Pancreas (tissue), 10 donors: ENCODE measurements around the gene TMEM131. TPM values are rescaled to one million over a fixed set of nuclear protein-coding genes. Genes with fewer than 3 reads are reported as not detected.

Source experiments
- ATAC-seq, 4 donors: fragments of 200-7000 bp; cut with Tn5 transposase; one replicate each; pipeline versions ENCODE4 v1.8.0 to v1.9.1; 2020; ENCODE audit warnings: mild to moderate bottlenecking in 4 of 4, moderate library complexity in 4 of 4
- DNase-seq, 6 donors: peaks; one replicate each; pipeline ENCODE4 v3.0.0-alpha.2; 2020
- FAIRE-seq: peaks from 2 replicates; lab custom pipeline; 2012; peaks lifted over from hg19 to GRCh38; lab: Jason Lieb, UNC
- H3K27ac ChIP-seq, 4 donors: fragments of 200-600 bp; sonication (generic); 1 replicate in 3 of 4; 2 replicates in 1 of 4; pipeline versions ENCODE4 v1.5.0 to v1.8.0; 2020
- H3K27me3 ChIP-seq, 4 donors: fragments of 200-600 bp; one replicate each; pipeline ENCODE4 v1.8.0; 2021
- H3K36me3 ChIP-seq, 3 donors: fragments of 200-600 bp; sonication (generic) in 1 of 3; one replicate each; pipeline versions ENCODE4 v1.5.0 to v1.8.0; 2020 to 2021
- H3K4me1 ChIP-seq, 3 donors: fragments of 200-600 bp; one replicate each; pipeline ENCODE4 v1.8.0; 2021
- H3K4me3 ChIP-seq, 4 donors: fragments of 200-600 bp; sonication (generic) in 2 of 4; one replicate each; pipeline versions ENCODE4 v1.5.0 to v1.8.0; 2020 to 2021
- H3K9me3 ChIP-seq, 4 donors: fragments of 200-600 bp; one replicate each; pipeline ENCODE4 v1.8.0; 2021
- CTCF ChIP-seq, 4 donors: fragments of 200-600 bp; sonication (generic) in 3 of 4; IDR thresholded peaks; one replicate each; pipeline versions ENCODE4 v1.5.0 to v1.8.0; 2021; ENCODE audit warnings: antibody characterized with exemption in 4 of 4
- WGBS, 2 donors: extraction: QIAGEN DNeasy Blood & Tissue Kit; methylation state at CpG; one replicate each; pipeline ENCODE4 v1.1.7; 2013; 5-methylcytosine and 5-hydroxymethylcytosine counted together
- intact Hi-C, 3 donors: fragments of 100-400 bp; cut with DNase I; formaldehyde crosslinking; loops; one replicate each; pipeline versions ENCODE4 v1.11.1 to v1.14.2; 2022
- polyA plus RNA-seq, 2 donors: library from polyadenylated mRNA; stranded (reverse); fragments of 200-250 nt; gene quantifications; one replicate each; pipeline ENCODE4 v1.2.3, GENCODE V29; 2013
- total RNA-seq, 6 donors: library from RNA; stranded (reverse); fragmentation: NEBNext Ultra II Directional in 4 of 6; extraction: Animal tissue kit (Norgen Biotek cat#: 25700) in 4 of 6; gene quantifications; one replicate each; pipeline versions ENCODE4 v1.2.1 to v1.2.4, GENCODE V29; 2021 to 2023
- donor health status: healthy with polysubstance abuse.
- donor health status: DM: no; HTN: no; CAD: no; lungs with moderate emphysema.
- donor health status: DM: no; HTN: no; CAD: no.
- donor health status: control.
- donor health status: control.
- donor health status: Bipolar disorder and iron deficiency.
- donor health status: DM: yes; HTN: yes; CAD: no.
- donor health status: DM: no; HTN: no; CAD: no.
- donor health status: DM: no; HTN: no; CAD: no.
- donor health status: DM: yes; HTN: yes; CAD: no.

Gene TMEM131
- total and polyA plus RNA-seq, 8 donors, result 8.1 to 26.5 (median 19.4) TPM

- H3K4me3 ChIP-seq, result no peak overlapping the region
- no peak for FAIRE-seq
These were observed 244.0 kb downstream of the TMEM131 start for GRCh38 chr2:97751752-97752151.

GRCh38 chr2:97750017-97750416 lies 245.7 kb downstream of the TMEM131 start:
- DNase-seq, result no peak
- Histone ChIP-seq H3K27ac (no peak overlapping the region), H3K27me3 (no peaks in the 10 kb centered on the region), H3K9me3 (no peaks in the 10 kb centered on the region), H3K4me1 (no peaks in the 10 kb centered on the region), H3K36me3 (peaks cover 0 to 3% (median 0%) of the 10 kb centered on the region in 3 donors), H3K4me3 (no peak overlapping the region)
- TF ChIP-seq CTCF (IDR thresholded peaks at IDR 0.05), result no peak
- FAIRE-seq, result no peak
- no peak for ATAC-seq
- 97 to 98% methylated on average over 4 of the region's 4 CpGs for WGBS, 2 donors
- intact Hi-C loops, result no loop called here

More at GRCh38 chr2:97751752-97752151, 244.0 kb downstream of the TMEM131 start:
- Histone ChIP-seq H3K27ac (no peak overlapping the region), H3K27me3 (no peaks in the 10 kb centered on the region), H3K36me3 (peaks cover 0 to 15% (median 0%) of the 10 kb centered on the region in 3 donors), H3K9me3 (no peaks in the 10 kb centered on the region), H3K4me1 (no peaks in the 10 kb centered on the region)
- no peak for DNase-seq
- intact Hi-C loops, result no loop called here
- WGBS, 2 donors, result 61 to 74% methylated on average over 3 of the region's 3 CpGs
- peak in 1 of 4 donors; percentile 48 for ATAC-seq
- no peak for TF ChIP-seq CTCF (IDR thresholded peaks at IDR 0.05)

- no peaks in the 10 kb centered on the region for H3K4me1 ChIP-seq
- intact Hi-C loops, result no loop called here
- H3K9me3 ChIP-seq, result no peaks in the 10 kb centered on the region
- H3K4me3 ChIP-seq, result no peak overlapping the region
- H3K27me3 ChIP-seq, result no peaks in the 10 kb centered on the region
- H3K27ac ChIP-seq, result no peak overlapping the region
- ATAC-seq (no peak), FAIRE-seq (no peak), DNase-seq (no peak)
- peaks cover 0 to under 1% (median 0%) of the 10 kb centered on the region in 3 donors for H3K36me3 ChIP-seq
- WGBS, 2 donors, result 77 to 83% methylated on average over 5 of the region's 5 CpGs
- TF ChIP-seq CTCF (IDR thresholded peaks at IDR 0.05), result no peak
These were observed 246.2 kb downstream of the TMEM131 start for GRCh38 chr2:97749581-97749980.

- no peak overlapping the region for H3K4me3 ChIP-seq
- H3K27me3 ChIP-seq, result no peaks in the 10 kb centered on the region
- intact Hi-C loops, result no loop called here
- ATAC-seq (no peak), DNase-seq (no peak), FAIRE-seq (no peak)
- H3K36me3 ChIP-seq, result no peaks in the 10 kb centered on the region
- WGBS, 2 donors, result 81 to 85% methylated on average over 4 of the region's 4 CpGs
- no peak for TF ChIP-seq CTCF (IDR thresholded peaks at IDR 0.05)
- no peak overlapping the region for H3K27ac ChIP-seq
- H3K4me1 ChIP-seq, result no peaks in the 10 kb centered on the region
- H3K9me3 ChIP-seq, result no peaks in the 10 kb centered on the region
These were observed 248.0 kb downstream of the TMEM131 start for GRCh38 chr2:97747716-97748115.

- FAIRE-seq (no peak), DNase-seq (no peak), ATAC-seq (no peak)
- Histone ChIP-seq H3K9me3 (no peaks in the 10 kb centered on the region), H3K27ac (no peak overlapping the region), H3K4me3 (no peak overlapping the region), H3K36me3 (no peaks in the 10 kb centered on the region), H3K27me3 (no peaks in the 10 kb centered on the region), H3K4me1 (no peaks in the 10 kb centered on the region)
- TF ChIP-seq CTCF (IDR thresholded peaks at IDR 0.05), result no peak
- intact Hi-C loops, result no loop called here
- 85 to 88% methylated on average over 3 of the region's 3 CpGs for WGBS, 2 donors
These were observed 248.5 kb downstream of the TMEM131 start for GRCh38 chr2:97747285-97747684.
